HepG2 (cell line): Measurements from ENCODE around the gene ATP13A5. TPM values are rescaled to one million over a fixed set of nuclear protein-coding genes. Genes with fewer than 3 reads are reported as not detected.

Experiments used
- ATAC-seq: fragments of 200-7000 bp; cut with Tn5 transposase; 3 replicates; pipeline ENCODE4 v1.9.1; 2020; ENCODE audit warnings: mild to moderate bottlenecking, moderate library complexity
- BruUV-seq: library from RNA; stranded (reverse); fragments of 400-500 nt; replicated peaks from 2 replicates; lab custom pipeline; 2021; lab: Mats Ljungman, UMichigan
- CTCF ChIA-PET: fragments of 300-600 bp; formaldehyde crosslinking; extraction: SDS; loops from one replicate; lab custom pipeline; 2021; ENCODE audit warnings: low total read pairs, inconsistent platforms, low intra/inter-chr PET ratio; lab: Yijun Ruan, JAX
- POLR2A ChIA-PET: fragments of 350-600 bp; sonication (Branson Sonifier 250); formaldehyde crosslinking; loops from one replicate; lab custom pipeline; 2020; ENCODE audit warnings: antibody characterized with exemption, inconsistent platforms; lab: Yijun Ruan, JAX
- DNase-seq: peaks from one replicate; pipeline ENCODE4 v3.0.0-alpha.2; 2015; ENCODE audit warnings: low spot score
- FAIRE-seq: peaks from 3 replicates; lab custom pipeline; 2011; peaks lifted over from hg19 to GRCh38; lab: Jason Lieb, UNC
- H2AFZ ChIP-seq: one replicate; pipeline ENCODE4 v1.6.1; 2011; ENCODE audit warnings: low read length, inconsistent platforms
- H3K27ac ChIP-seq: fragments of 300-600 bp; 3 replicates; pipeline ENCODE4 v1.8.0; 2011; ENCODE audit warnings: mixed run types, mild to moderate bottlenecking, mixed read lengths, low read length, inconsistent platforms; ENCODE audit not compliant: insufficient read depth; ENCODE audit errors: extremely low read length
- H3K27me3 ChIP-seq, 2 experiments: fragments of 200-600 bp in 1 of 2; 2 replicates in 1 of 2; 3 replicates in 1 of 2; pipeline versions ENCODE4 v1.6.0 to v1.8.0; 2011; ENCODE audit warnings: low read length in 2 of 2, mild to moderate bottlenecking in 2 of 2, moderate library complexity in 2 of 2, inconsistent platforms in 1 of 2; ENCODE audit not compliant: insufficient read depth in 2 of 2, control insufficient read depth in 1 of 2
- H3K36me3 ChIP-seq, 2 experiments: fragments of 200-600 bp in 1 of 2; replicated peaks in 1 of 2; 2 replicates in 1 of 2; 3 replicates in 1 of 2; pipeline versions ENCODE4 v1.5.1 to v1.8.0; 2011; ENCODE audit warnings: low read length in 2 of 2, inconsistent platforms in 1 of 2; ENCODE audit not compliant: insufficient read depth in 2 of 2, control insufficient read depth in 1 of 2
- H3K4me1 ChIP-seq: 2 replicates; pipeline ENCODE4 v1.5.1; 2012; ENCODE audit warnings: low read length, inconsistent platforms; ENCODE audit not compliant: insufficient read depth
- H3K4me2 ChIP-seq: 2 replicates; pipeline ENCODE4 v1.6.0; 2011; ENCODE audit warnings: low read depth, low read length, inconsistent platforms
- H3K4me3 ChIP-seq, 3 experiments: fragments of 200-600 bp in 1 of 3; sonication (generic), shearing (Covaris generic) in 1 of 3; replicated peaks in 1 of 3; 2 replicates each; pipeline ENCODE4 v1.5.1; 2011 to 2016; ENCODE audit warnings: low read length in 3 of 3, inconsistent platforms in 2 of 3, low read depth in 2 of 3, mild to moderate bottlenecking in 2 of 3, control low read depth in 1 of 3, mixed read lengths in 1 of 3; ENCODE audit not compliant: insufficient read depth in 1 of 3
- H3K79me2 ChIP-seq: one replicate; pipeline ENCODE4 v1.6.1; 2011; ENCODE audit warnings: low read length, inconsistent platforms; ENCODE audit not compliant: insufficient read depth
- H3K9ac ChIP-seq: 2 replicates; pipeline ENCODE4 v1.6.0; 2011; ENCODE audit warnings: mild to moderate bottlenecking, low read depth, low read length, inconsistent platforms; ENCODE audit not compliant: insufficient read depth
- H3K9me3 ChIP-seq: 2 replicates; pipeline ENCODE4 v1.5.1; 2012; ENCODE audit warnings: mild to moderate bottlenecking, low read length
- H4K20me1 ChIP-seq: 2 replicates; pipeline ENCODE4 v1.6.0; 2011; ENCODE audit warnings: inconsistent platforms, mild to moderate bottlenecking, low read length, moderate library complexity; ENCODE audit not compliant: insufficient read depth
- AGO2 ChIP-seq: fragments of 200-400 bp; formaldehyde crosslinking; optimal IDR thresholded peaks from 2 replicates; pipeline ENCODE3; 2017; ENCODE audit warnings: mild to moderate bottlenecking, low read depth, low read length, moderate library complexity
- AKAP8 ChIP-seq: sonication (generic); formaldehyde crosslinking; IDR thresholded peaks from 2 replicates; pipeline ENCODE4 v1.5.1; 2020; ENCODE audit warnings: mild to moderate bottlenecking, missing genetic modification reagents
- ARHGAP35 ChIP-seq: sonication (generic); formaldehyde crosslinking; IDR thresholded peaks from 2 replicates; pipeline ENCODE4 v1.9.0; 2022; ENCODE audit warnings: mild to moderate bottlenecking, inconsistent platforms, moderate library complexity, missing genetic modification reagents, borderline replicate concordance
- NFE2L1 ChIP-seq: sonication (generic); formaldehyde crosslinking; IDR thresholded peaks from 2 replicates; pipeline ENCODE4 v1.4.0; 2020; ENCODE audit warnings: missing genetic modification reagents, mild to moderate bottlenecking, borderline replicate concordance
- ZNF343 ChIP-seq: sonication (generic); formaldehyde crosslinking; IDR thresholded peaks from 2 replicates; pipeline ENCODE4 v1.4.0; 2020; ENCODE audit warnings: mild to moderate bottlenecking, missing genetic modification reagents
- ZNF605 ChIP-seq: sonication (generic); formaldehyde crosslinking; IDR thresholded peaks from 2 replicates; pipeline ENCODE4 v1.8.0; 2022; ENCODE audit warnings: mild to moderate bottlenecking, missing genetic modification reagents
- ZZZ3 ChIP-seq: sonication (generic); formaldehyde crosslinking; IDR thresholded peaks from 2 replicates; pipeline ENCODE4 v1.4.0; 2020; ENCODE audit warnings: missing genetic modification reagents, mild to moderate bottlenecking, borderline replicate concordance
- WGBS: methylation state at CpG from one replicate; pipeline ENCODE4 v1.1.6; 2017; ENCODE audit warnings: low lambda C conversion rate; 5-methylcytosine and 5-hydroxymethylcytosine counted together
- in situ Hi-C: cut with HindIII; loops from 2 replicates; pipeline ENCODE4 v1.10.0; 2017; ENCODE audit warnings: low pct_unique_long_range_greater_than_20kb; ENCODE audit not compliant: extremely low pct_ligation_motif_present
- intact Hi-C: fragments of 100-400 bp; cut with micrococcal nuclease; formaldehyde crosslinking; loops from one replicate; pipeline ENCODE4 v1.10.0; 2022; ENCODE audit not compliant: unreplicated experiment
- polyA plus RNA-seq, 8 experiments: library from polyadenylated mRNA; depleted of rRNA in 3 of 8; stranded (reverse) in 7 of 8; unstranded in 1 of 8; fragments of >200 nt; fragmentation: Illumina TruSeq in 4 of 8; extraction: Trizol in 4 of 8; gene quantifications; 2 replicates each; pipeline versions ENCODE4 v1.2.1 to v1.2.3, GENCODE V29; 2011 to 2016; ENCODE audit warnings: low read depth in 4 of 8, missing spikeins in 1 of 8, mixed read lengths in 1 of 8; ENCODE audit not compliant: insufficient read depth in 1 of 8
- total RNA-seq, 5 experiments: library from RNA; depleted of rRNA; stranded (reverse); fragments of >200 nt; fragmentation: Illumina TruSeq; extraction: Trizol; gene quantifications; 2 replicates each; pipeline ENCODE4 v1.2.3, GENCODE V29; 2016; ENCODE audit warnings: low read depth in 1 of 5
- TF ChIP-seq, protein P1 (sequence below): sonication (generic); formaldehyde crosslinking; IDR thresholded peaks from 2 replicates; pipeline ENCODE4 v1.4.0; 2020; ENCODE audit warnings: missing genetic modification reagents, borderline replicate concordance

ATP13A5 gene
- total and polyA plus RNA-seq, 2 of the 13 experiments (the other 11 are each of a cell fraction or from before 2014, with no cell fraction given), result not detected

GRCh38 chr3:193301433-193301832 lies 77.1 kb downstream of the ATP13A5 start (continued):
- TF ChIP-seq AGO2 (no peak), AKAP8 (CRISPR knock-in tag) (no peak), ZZZ3 (no peak), NFE2L1 (CRISPR knock-in tag) (no peak)
- TF ChIP-seq, protein P1, sequence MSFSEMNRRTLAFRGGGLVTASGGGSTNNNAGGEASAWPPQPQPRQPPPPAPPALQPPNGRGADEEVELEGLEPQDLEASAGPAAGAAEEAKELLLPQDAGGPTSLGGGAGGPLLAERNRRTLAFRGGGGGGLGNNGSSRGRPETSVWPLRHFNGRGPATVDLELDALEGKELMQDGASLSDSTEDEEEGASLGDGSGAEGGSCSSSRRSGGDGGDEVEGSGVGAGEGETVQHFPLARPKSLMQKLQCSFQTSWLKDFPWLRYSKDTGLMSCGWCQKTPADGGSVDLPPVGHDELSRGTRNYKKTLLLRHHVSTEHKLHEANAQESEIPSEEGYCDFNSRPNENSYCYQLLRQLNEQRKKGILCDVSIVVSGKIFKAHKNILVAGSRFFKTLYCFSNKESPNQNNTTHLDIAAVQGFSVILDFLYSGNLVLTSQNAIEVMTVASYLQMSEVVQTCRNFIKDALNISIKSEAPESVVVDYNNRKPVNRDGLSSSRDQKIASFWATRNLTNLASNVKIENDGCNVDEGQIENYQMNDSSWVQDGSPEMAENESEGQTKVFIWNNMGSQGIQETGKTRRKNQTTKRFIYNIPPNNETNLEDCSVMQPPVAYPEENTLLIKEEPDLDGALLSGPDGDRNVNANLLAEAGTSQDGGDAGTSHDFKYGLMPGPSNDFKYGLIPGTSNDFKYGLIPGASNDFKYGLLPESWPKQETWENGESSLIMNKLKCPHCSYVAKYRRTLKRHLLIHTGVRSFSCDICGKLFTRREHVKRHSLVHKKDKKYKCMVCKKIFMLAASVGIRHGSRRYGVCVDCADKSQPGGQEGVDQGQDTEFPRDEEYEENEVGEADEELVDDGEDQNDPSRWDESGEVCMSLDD (CRISPR knock-in tag), result no peak

GRCh38 chr3:193297421-193297820 lies 81.1 kb downstream of the ATP13A5 start:
- intact Hi-C loops (no loop called here), in situ Hi-C loops (no loop called here)
- CTCF ChIA-PET, result no interaction called here
- no peak overlapping the region for H2AFZ ChIP-seq
- H3K27me3 ChIP-seq, result no peaks in the 10 kb centered on the region
- no peak overlapping the region for H3K27ac ChIP-seq
- no peak overlapping the region for H3K9ac ChIP-seq
- H3K4me2 ChIP-seq, result no peak overlapping the region
- no TSS peak for BruUV-seq
- H4K20me1 ChIP-seq, result no peaks in the 10 kb centered on the region
- no peaks in the 10 kb centered on the region for H3K79me2 ChIP-seq
- 22% methylated on average over 5 of the region's 5 CpGs for WGBS
- POLR2A ChIA-PET, result no interaction called here
- DNase-seq (no peak), ATAC-seq (no peak), FAIRE-seq (no peak)
- no peak overlapping the region for H3K4me3 ChIP-seq
- H3K9me3 ChIP-seq, result no peaks in the 10 kb centered on the region
- no peak for TF ChIP-seq ARHGAP35 (CRISPR knock-in tag)
- no peak for TF ChIP-seq ZNF605 (CRISPR knock-in tag)
- TF ChIP-seq ZNF343, result no peak
- H3K36me3 ChIP-seq, result no peaks in the 10 kb centered on the region
- no peaks in the 10 kb centered on the region for H3K4me1 ChIP-seq
